Germinal center (tissue), 1 donor: Measurements from ENCODE around the gene DNTTIP2.
"Not testable (repeated sequence)": the region's sequence is repeated elsewhere in the genome, so short reads cannot be mapped to it uniquely, and the experiment has no call there.

Source experiments
- DNase-seq: peaks from one replicate; pipeline ENCODE4 v3.0.0; 2012; ENCODE audit warnings: mixed read lengths, low spot score

DNTTIP2 gene

GRCh38 chr1:93840956-93841482, 38.0 kb downstream of the DNTTIP2 start:
- DNase-seq: no peak

- no peak for DNase-seq
These were observed 39.3 kb downstream of the DNTTIP2 start for GRCh38 chr1:93839753-93840152.

- no peak for DNase-seq
These were observed 39.7 kb downstream of the DNTTIP2 start for GRCh38 chr1:93839307-93839706.

GRCh38 chr1:93837961-93838360, 41.0 kb downstream of the DNTTIP2 start:
- no peak for DNase-seq

GRCh38 chr1:93833293-93833692, 45.7 kb downstream of the DNTTIP2 start:
- DNase-seq: not testable (repeated sequence)

- no peak for DNase-seq
These were observed 49.9 kb downstream of the DNTTIP2 start for GRCh38 chr1:93829061-93829460.

- no peak for DNase-seq
These were observed 50.6 kb downstream of the DNTTIP2 start for GRCh38 chr1:93828367-93828755.

GRCh38 chr1:93827633-93828366, 51.2 kb downstream of the DNTTIP2 start:
- DNase-seq: no peak

- DNase-seq: no peak
These were observed 51.9 kb downstream of the DNTTIP2 start for GRCh38 chr1:93827128-93827527.

- no peak for DNase-seq
These were observed 54.2 kb downstream of the DNTTIP2 start for GRCh38 chr1:93824834-93825233.

GRCh38 chr1:93822730-93823425, 56.1 kb downstream of the DNTTIP2 start:
- DNase-seq: no peak

GRCh38 chr1:93821423-93822144, 57.4 kb downstream of the DNTTIP2 start:
- no peak for DNase-seq

- DNase-seq: no peak
These were observed 58.2 kb downstream of the DNTTIP2 start for GRCh38 chr1:93820554-93821422.

GRCh38 chr1:93818570-93818959, 60.4 kb downstream of the DNTTIP2 start:
- no peak for DNase-seq

- DNase-seq: no peak
These were observed 61.0 kb downstream of the DNTTIP2 start for GRCh38 chr1:93817819-93818569.

GRCh38 chr1:93816970-93817678, 61.9 kb downstream of the DNTTIP2 start:
- DNase-seq: peak; percentile 26
